ENCODE measurements around the gene IFI35. TPM values are rescaled to one million over a fixed set of nuclear protein-coding genes. Genes with fewer than 3 reads are reported as not detected.

IFI35 gene
- total and polyA plus RNA-seq, 9 of the 15 experiments (the other 6 are each of a cell fraction or from before 2014, with no cell fraction given) = 4.4 to 13.1 (median 10.2) TPM

GRCh38 chr17:43024407-43025289, 18.1 kb downstream of the IFI35 start, which contains the start of gene RND2 (continued):
- no peak for TF ChIP-seq DACH1 (IDR thresholded peaks at IDR 0.05; ENCODE audit: partially characterized antibody)
- peak; percentile 89 for TF ChIP-seq REST (IDR thresholded peaks at IDR 0.05; ENCODE audit: borderline replicate concordance)
- no peak for TF ChIP-seq REST (CRISPR knock-in tag; IDR thresholded peaks at IDR 0.05; ENCODE audit: low read depth)
